ENCODE measurements around the gene UVSSA.
A peak's percentile ranks its signal among the peaks of the same experiment; 100 is the strongest.

The UVSSA gene

DNA sequence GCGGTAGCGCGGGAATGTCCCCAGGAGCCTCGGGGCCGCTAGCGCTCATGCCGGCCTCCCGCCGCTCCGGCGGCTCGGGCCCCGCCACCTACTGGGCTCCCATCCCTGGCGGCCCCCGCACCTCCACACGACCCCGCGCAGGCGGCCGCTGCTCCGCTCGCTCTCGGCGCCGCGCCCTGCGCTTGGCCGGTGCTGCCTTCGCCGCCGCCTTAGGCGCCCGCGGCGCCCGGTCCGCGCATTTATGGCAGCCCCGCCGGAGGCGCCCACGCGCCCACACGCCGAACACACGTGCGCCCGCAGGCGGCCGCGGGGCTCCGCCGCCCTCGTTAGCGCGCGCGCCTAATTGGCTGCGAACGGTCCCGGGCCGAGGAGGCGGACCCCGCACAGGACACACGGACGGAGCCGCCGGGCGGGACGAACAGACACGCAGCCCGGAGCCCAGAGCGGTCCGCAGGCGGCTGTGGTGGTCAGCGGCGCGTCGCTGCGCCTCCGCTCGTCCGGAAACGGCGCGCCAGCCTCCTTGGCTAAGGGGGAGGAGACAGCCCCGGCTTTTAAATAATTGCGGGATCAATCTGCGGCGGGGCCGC is 59.5 kb downstream of the UVSSA start, which contains the start of gene NKX1-1:
Gene NKX1-1, minus strand, starts transcription at position 49 of the 587 bp plus-strand sequence. Its CDS starts 0 bp downstream, at position 49.
- DNase-seq (ENCODE audit: low read depth in 1 of 2, low spot score in 1 of 2), result no peak

DNA sequence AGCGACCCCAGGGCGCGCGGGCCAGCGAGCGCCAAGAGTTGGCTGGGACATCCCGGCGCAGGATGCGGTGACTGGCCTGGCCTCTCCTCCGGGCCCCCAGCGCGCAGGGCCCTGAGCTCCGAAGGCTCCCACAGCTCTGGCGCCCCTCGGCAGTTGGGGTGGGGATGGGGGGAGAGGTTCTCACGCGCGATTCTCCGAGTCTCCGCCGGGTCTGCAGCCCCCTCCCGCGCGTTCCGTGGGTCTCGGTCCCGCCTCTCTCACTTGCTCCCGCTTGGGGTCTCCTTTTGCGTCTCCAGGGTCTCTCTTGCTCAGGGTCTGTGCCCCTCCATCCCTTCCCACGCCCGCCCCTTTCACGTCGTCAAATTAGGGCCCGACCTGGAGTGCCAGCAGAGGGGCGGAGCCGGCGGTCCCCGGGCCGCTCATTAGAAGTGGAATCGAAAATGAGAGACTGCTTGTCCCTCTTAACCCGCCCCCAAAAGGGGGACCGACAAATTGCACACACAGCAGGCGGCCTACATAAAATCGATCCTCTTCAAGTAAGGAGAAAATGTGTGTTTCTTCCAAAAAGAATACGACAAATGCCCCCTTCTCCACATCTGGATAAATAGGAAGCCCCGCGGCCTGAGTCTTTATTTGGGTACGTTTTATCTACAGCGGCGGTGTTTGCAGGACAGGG is 60.1 kb downstream of the UVSSA start:
- DNase-seq (ENCODE audit: low read depth in 1 of 2, low spot score in 1 of 2), result no peak

DNA sequence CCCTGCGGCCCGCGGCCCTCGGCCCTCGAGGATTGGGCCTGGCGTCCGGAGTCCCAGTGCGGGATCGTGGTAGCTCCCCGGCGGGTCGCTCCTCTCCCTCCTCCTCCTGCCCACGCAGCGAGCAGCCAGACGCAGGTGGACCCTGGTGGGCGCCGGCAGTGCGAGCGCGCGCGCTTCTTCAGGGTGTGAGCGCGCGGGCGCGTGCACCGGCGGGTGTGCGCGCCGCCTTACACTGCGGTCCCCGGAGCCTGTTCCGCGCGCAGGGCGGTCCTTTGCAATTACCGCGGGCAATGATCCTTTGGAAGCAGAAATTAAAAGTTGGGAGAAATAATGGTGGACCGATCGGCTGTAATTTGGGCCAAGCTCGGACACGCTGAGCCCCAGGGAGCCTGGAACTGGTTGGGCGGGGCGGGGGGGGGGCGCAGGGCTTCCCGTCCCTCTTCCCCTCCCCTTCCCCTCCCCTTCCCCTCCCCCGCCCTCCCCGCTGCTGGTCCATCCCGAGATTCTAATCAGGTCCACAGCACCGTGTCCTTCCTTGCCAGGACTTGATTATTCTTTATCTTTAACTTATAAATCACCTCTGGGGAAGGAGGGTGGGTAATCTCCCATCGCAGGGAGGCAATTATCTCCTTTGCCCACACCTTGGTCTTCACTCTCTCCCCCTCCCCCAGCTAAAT is 60.8 kb downstream of the UVSSA start:
- DNase-seq (ENCODE audit: low read depth in 1 of 2, low spot score in 1 of 2), result no peak

DNA sequence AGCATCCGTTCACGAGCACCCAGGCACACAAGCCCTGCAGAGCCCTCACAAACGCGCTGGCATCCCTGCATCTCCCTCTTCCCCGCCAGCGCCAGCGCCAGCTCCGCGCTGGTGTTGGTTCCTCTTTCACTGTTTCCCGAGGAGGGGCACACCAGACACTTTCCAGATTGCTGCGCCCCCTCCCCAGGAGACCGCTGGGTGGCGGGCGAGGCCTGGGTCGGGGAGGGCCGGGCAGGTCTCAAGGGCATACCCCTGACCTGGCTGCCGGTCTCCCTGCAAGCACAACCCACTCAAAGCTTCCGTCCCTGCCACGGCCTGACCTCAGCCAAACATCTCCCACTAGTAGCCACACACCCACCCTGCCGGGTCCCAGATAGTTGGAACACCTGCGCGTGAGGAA is 61.4 kb downstream of the UVSSA start:
- no peak for DNase-seq (ENCODE audit: low read depth in 1 of 2, low spot score in 1 of 2)

DNA sequence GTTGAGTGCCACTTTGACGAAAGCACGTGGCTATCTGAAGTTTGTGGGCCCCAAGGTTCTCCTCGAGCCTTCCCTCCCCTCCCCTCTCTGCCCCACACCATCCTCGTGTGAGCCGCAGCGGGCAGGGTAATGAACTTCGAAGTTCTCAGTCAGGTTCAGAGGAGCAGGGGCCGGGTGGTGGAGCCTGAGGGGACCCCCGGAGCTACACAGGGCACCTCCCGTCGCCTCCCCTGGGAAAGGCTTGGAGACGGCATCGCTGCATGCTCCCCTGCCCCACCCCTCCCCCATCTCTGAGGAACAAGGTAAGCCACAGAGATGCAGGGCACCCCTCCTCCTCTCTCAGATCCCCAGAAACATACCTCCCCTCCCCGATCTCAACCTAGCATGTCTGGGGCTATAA is 62.1 kb downstream of the UVSSA start:
- no peak for DNase-seq (ENCODE audit: low read depth in 1 of 2, low spot score in 1 of 2)

DNA sequence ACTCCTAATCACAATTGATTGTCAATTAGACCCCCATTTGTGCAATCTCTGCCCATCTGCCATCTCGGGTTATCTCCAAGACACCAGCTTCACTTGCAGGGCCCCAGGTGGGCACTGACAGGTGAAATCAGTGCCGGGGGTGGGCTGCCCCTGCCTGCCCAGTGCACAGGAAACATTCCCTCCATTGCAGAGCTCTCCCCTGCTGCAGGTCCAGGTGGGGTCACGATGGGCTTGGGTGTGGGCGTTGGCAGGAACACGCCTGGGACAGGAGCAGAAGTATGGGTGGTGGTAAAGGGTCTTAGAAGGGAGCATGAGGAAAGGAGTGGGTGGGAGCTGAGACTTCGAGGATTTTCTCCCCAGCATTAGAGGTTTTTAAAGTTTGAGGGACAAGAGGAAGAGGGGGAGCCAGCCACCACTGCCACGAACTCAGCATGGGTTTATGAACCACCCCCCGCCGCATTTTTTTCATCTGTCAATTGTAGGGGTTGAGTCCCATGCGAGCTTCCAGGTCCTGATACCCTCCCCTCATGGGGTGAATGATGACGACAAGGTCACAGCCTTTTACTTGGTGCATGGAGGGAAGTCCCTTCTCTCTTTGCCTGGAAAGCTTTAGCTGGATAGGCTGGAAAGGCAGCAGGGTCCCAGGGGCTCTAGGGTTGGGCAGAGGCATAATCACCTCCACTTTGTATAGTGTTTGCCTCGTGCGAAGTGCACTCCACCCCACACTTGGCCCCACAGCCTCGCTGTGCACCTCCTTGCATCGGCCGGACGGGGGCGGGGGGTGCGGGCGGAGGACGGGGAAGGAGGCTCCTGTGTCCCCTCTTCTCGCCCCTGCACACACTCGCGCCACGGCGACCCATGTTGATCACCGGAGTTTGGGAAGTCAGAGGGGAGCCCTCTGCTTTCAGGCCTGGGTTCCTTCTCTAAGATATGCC is 62.8 kb downstream of the UVSSA start:
- no peak for DNase-seq (ENCODE audit: low read depth in 1 of 2, low spot score in 1 of 2)

DNA sequence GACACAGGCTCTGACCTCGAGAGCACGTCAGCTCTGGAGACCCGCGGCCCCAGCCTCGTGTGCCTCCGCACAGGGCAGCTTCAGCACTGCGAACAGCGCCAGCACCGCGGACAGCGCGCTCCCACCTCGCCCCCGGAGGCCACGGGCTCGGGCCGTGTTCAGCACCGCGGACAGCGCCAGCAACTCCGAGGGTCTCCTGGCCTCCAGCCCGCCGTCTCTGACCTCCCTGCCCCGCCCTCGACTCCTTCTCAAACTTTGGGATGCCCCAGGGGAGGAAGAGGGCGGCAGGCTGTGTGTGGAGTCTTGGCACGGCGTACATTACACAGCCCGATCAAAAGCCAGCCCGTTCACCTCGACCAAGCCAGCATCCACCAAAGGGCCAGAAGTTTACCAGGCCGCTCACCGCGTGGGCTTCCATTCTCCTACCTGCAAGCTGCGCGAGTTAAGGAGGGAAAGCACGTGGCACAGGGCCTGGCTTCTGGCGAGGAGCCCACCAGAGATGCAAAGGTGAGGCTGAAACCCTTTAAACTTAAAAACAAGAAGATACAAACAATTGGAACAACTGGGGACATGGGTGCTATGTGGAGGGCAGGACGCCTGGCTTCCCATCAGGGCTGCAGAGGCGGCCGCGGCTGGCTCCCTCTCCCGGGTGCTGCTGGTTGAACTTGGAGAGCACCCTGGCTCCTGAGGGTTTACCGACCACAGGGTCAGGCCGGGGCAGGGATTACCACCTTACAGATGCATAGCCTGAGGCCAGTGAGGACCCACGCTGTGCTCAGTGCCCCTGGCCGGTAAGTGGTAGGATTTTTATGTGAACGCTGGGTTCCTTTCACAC is 63.7 kb downstream of the UVSSA start:
- peak in 1 of 2 donors; percentile 11 for DNase-seq (ENCODE audit: low read depth in 1 of 2, low spot score in 1 of 2)

DNA sequence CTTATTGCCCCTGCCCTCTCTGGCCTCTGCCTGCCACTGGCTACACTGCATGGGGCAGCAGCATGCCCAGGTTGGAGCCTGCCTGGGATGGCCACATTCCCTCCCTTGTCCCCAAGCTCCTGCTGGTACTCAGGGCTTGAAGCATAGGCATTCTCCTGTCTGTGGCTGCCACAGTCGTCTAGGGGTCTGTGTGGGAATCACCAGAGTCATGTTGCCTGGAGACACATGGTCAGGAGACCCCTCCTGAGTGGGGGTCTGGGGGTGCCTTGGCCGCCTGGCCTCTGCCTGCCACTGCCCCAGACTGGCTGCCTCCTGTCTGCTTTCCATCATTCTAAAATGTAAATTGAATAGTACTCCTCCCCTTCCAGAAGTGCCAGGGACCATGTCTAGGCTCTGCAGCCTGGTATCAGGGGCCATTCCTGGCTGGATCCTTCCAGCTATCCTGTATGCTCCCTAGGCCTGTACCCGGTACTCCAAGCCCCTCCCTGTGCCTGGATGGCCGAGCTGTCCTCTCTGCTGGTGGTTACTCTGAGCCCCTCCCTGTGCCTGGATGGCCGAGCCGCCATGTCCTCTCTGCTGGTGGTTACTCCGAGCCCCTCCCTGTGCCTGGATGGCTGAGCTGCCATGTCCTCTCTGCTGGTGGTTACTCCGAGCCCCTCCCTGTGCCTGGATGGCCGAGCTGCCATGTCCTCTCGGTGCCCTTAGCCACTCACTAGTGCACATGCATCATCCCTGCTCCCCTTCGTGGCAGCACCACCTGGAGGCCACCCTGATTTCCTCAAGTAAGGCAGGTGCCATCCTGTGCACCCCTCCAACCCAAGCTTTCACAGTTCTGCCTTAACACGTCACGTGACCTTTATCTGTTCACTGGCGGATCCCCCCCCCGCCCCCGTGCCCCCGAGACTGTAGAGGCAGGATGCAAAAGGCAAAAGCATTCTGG is 64.7 kb downstream of the UVSSA start:
- DNase-seq (ENCODE audit: low read depth in 1 of 2, low spot score in 1 of 2), result no peak

DNA sequence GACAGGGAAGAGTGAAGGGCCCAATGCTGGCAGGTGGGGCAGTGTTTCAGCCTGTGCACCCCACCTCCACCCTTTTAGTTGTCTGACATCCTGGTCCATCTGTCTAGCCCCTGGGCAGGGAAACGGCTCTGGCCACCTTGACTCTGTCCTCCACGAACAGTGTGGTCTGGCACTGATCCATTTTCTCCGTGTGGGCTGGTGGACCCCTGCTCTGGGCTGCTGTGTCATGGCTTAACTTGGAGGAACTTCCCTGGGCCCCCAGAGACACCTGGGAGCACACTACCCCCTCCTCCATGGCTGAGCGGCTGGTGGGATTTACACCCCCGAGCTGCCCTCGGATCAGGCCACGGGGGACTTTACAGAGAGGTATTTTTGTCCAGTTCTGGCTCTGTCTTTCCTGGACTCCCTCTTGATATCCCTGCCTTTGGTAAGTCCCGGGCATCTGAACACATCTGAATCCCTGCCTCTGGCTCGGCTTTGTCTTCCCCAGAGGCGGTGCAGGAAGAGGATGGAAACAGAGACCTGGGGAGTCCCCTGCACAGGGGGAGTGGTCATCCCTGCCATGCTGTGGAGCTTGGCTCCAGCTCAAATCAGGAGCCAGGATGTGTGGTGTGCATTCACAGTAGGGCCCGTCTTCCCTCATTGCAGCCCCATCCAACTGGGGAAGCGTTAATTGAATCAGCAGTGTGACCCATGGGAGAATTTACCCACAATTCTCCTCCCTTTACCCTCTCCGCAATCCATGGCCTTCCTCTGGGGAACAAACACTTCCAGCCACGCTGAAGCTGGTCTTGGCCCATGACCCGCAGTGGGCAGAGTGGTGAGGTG is 65.6 kb downstream of the UVSSA start:
- no peak for DNase-seq (ENCODE audit: low read depth in 1 of 2, low spot score in 1 of 2)

DNA sequence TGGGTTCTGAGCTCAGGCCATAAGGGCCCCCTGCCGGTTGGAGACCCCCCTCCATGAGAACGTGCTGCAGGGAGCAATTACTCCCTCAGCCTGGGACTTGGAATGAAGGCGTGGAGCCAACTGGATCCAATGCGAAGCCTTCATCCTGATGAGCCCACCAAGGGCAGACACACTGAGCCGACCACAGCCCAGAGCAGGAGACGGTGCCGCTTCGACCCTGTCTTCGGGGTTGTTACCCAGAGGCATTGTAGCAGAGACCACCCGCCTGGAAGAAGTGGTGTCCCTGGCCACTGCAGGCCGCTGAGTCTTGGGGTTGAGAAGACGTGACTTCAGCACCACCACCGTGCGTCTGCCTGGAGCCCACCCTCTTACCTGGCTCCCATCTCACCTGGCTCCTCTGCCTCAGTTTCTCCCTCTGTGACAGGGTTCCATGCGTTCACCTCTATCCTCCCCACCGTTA is 66.2 kb downstream of the UVSSA start:
- no peak for DNase-seq (ENCODE audit: low read depth in 1 of 2, low spot score in 1 of 2)

DNA sequence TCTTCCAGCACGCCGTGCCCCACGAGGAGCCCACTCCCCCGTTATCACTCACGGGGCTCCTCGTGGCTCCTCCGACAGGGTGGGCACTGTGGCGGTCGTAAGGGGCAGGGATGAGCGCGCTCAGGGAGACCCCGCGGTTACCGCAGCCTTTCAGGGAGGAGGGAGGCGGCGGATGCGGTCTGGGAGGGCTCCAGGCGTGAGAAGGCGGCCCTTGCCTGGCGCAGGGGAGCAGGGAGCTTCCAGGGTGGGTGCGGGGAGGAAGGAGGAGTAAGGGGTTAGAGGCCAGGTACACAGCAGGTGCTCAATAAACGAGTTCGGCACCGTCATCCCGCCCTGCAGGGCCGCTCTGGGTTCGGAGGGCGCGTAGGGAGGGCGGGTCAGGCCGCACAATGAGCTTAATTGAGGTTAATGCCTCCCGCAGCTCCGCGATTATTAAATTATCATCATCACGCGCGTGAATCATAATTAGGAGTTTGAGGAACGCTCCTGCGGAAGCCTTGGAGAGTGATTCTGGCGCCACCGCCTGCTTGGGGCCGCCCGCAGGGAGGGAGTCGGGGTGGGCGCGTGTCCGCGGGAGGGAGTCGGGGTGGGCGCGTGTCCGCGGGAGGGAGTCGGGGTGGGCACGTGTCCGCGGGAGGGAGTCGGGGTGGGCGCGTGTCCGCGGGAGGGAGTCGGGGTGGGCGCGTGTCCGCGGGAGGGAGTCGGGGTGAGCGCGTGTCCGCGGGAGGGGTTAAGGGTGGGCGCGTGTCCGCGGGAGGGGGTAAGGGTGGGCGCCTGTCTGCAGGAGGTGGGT is 66.9 kb downstream of the UVSSA start:
- no peak for DNase-seq (ENCODE audit: low read depth in 1 of 2, low spot score in 1 of 2)

DNA sequence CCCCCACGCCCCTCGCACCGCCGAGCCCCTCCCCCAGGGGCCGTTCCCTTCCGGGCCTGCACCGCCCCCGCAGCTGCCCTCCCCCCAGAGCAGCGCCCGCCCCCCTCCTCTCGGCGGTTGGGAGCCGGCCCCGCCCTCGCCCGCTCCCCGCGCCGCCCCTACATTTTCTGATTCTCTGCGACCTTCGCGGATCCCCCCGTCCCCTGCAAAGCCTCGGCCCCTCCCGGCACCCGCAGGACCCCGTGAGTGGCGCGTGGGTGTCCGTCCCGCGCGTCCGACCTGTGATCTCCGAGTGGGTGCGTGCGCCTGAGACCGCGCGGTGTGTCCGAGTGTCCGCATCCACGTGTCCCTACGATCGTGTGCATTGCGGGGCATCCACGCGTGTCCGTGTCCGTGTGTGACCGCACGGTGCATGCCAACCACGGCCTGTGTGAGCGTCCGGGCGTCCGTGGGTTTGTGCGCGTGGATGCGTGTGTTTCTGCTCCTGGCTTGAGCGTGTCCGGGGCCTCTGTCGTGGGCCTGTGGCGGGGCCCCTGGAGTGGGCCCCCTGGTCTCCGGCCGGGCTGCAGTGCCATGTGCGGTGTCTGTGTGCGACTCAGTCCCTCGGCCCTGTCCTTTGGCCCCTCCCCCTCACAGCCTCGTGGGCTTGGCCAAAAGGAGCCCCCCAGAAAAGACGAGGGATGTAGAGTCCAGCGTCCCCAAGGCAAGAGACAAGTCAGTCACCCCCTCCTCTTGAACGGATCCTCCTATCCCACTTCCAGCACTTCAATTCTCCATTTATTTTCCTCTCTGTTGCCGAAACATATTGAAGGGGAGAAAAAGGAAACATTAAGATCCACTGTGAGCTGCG is 68.0 kb downstream of the UVSSA start:
- DNase-seq (ENCODE audit: low read depth in 1 of 2, low spot score in 1 of 2), result no peak

DNA sequence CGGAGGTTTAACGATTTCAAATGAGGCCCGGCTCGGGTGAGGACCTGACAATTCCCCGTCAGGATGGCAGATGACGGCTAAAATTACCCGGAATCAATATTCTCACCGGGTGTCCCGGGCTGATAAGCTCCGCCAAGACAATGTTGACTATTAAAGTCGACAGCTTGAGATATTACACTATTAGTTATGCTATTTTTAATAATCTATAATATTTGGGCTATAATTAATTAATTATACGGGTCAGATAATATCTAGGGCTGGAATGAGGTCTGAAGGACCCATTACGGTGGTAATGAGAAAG is 68.6 kb downstream of the UVSSA start:
- DNase-seq (ENCODE audit: low read depth in 1 of 2, low spot score in 1 of 2), result no peak

DNA sequence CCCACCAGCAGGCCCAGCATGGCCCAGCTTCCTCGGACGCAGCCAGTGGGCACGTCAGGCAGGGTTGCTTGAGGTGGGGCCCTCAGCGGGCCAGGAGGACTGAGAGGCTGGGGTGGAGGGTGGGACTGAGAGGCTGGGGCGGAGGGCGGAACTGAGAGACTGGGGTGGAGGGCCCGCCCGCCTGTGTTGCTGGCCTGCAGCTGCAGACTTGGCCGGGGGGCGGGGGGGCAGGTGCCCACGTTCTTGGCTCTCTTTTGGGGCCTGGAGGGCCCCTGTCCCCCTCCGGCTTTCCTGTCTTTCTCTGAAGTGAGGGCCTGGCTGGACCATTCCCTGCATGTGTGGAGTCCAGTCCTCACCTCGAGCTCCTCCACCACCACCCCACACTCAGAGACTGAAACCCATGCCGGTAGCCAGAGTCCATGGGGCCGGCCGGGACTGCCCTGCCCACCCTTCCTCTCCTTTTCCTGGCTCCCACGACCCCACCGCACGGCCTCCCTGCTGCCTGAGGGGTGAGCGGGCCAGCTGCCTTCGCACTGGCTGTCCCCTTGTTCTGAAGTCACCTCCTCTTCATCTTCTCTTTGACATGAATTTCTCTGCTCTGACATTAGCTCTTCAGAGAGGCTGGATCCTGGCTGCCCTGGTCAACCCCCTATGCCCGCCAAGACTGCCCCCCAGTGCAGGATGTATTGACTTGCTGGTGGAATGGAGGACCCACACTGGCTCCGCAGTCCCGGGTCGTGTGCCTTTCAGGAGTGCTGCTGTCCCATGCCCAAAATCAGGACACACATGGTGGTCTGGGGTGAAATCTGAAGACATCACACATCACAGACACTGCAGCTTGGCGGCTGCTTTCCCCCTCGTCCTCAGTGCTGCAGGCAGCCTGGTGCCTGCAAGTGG is 69.3 kb downstream of the UVSSA start:
- no peak for DNase-seq (ENCODE audit: low read depth in 1 of 2, low spot score in 1 of 2)

DNA sequence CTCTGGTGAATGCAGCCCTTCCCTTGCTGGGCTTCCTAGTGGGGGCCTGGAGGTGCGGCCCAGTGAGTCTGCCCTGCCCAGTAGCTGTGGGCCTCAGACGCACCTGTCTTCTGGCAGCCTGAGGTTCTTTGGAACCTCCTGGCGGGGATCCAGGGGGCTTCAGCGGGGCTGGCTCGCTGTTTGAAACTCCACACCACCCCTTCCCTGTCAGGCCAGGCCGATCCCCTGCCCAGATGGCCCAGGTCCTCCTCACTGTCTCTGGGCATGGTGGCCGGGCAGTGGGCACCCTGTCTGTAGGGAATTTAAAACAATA is 69.9 kb downstream of the UVSSA start:
- DNase-seq (ENCODE audit: low read depth in 1 of 2, low spot score in 1 of 2), result no peak
